Small intestine (tissue), 7 donors: ENCODE measurements around the gene MORN1. TPM values are rescaled to one million over a fixed set of nuclear protein-coding genes. Genes with fewer than 3 reads are reported as not detected.

Experiments
- DNase-seq, 2 donors: peaks; one replicate each; pipeline versions ENCODE4 v3.0.0 to v3.0.0-alpha.2; 2013
- FAIRE-seq: peaks from 2 replicates; lab custom pipeline; 2012; peaks lifted over from hg19 to GRCh38; lab: Jason Lieb, UNC
- H3K27ac ChIP-seq, 3 donors: one replicate each; pipeline ENCODE4 v1.5.1; 2013; ENCODE audit warnings: low read length in 2 of 3, mild to moderate bottlenecking in 2 of 3, control low read depth in 1 of 3, inconsistent platforms in 1 of 3, low read depth in 1 of 3, moderate library complexity in 1 of 3
- H3K27me3 ChIP-seq, 3 donors: one replicate each; pipeline ENCODE4 v1.6.1; 2013; ENCODE audit warnings: low read length in 3 of 3, inconsistent platforms in 1 of 3; ENCODE audit not compliant: control insufficient read depth in 3 of 3, insufficient read depth in 3 of 3
- H3K36me3 ChIP-seq, 3 donors: one replicate each; pipeline ENCODE4 v1.6.1; 2013; ENCODE audit warnings: low read length in 3 of 3, inconsistent platforms in 1 of 3, low read depth in 1 of 3, mild to moderate bottlenecking in 1 of 3, moderate library complexity in 1 of 3; ENCODE audit not compliant: control insufficient read depth in 3 of 3, insufficient read depth in 2 of 3
- H3K4me1 ChIP-seq, 3 donors: one replicate each; pipeline ENCODE4 v1.6.1; 2013; ENCODE audit warnings: low read length in 2 of 3, inconsistent platforms in 1 of 3, low read depth in 1 of 3, mild to moderate bottlenecking in 1 of 3, moderate library complexity in 1 of 3; ENCODE audit not compliant: control insufficient read depth in 3 of 3, insufficient read depth in 2 of 3
- H3K4me3 ChIP-seq, 3 donors: one replicate each; pipeline ENCODE4 v1.5.1; 2013; ENCODE audit warnings: low read length in 3 of 3, control low read depth in 1 of 3, inconsistent platforms in 1 of 3, low read depth in 1 of 3, mild to moderate bottlenecking in 1 of 3, moderate library complexity in 1 of 3
- H3K9me3 ChIP-seq, 2 donors: one replicate each; pipeline ENCODE4 v1.6.1; 2013; ENCODE audit warnings: low read depth in 1 of 2, low read length in 1 of 2; ENCODE audit not compliant: control insufficient read depth in 2 of 2, insufficient read depth in 1 of 2
- WGBS, 3 donors: extraction: QIAGEN DNeasy Blood & Tissue Kit; methylation state at CpG; one replicate each; pipeline ENCODE4 v1.1.7; 2013; 5-methylcytosine and 5-hydroxymethylcytosine counted together
- polyA plus RNA-seq, 4 donors: library from polyadenylated mRNA; stranded (reverse) in 3 of 4; unstranded in 1 of 4; fragments of 200-250 nt in 3 of 4; fragments of 120-200 nt in 1 of 4; gene quantifications; one replicate each; pipeline versions ENCODE4 v1.2.1 to v1.2.3, GENCODE V29; 2013
- donor health status: healthy with polysubstance abuse.
- donor health status: control.
- donor health status: control.
- donor health status: Bipolar disorder and iron deficiency.
- donor health status: healthy.

MORN1 gene
- polyA plus RNA-seq, 4 donors, result 1.1 to 10.6 (median 2.8) TPM

DNA sequence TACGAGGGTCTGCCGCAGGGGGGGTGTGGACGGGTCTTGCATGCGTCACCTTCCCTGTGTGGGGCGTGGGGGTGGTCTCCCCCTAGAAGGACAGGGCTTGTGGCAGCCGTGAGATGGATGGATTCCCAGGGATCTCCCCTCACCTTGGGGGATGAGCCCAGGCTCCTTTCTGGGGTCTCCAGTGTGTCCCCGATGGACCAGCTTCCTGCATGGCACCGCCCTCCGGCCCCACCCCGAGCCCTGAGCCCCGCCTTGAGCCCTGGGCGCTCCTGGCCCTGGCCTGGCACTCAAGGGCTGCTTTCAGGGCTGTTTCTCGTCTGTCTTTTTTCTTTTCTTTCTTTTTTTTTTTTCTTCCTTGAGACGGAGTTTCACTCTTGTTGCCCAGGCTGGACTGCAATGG, 103.7 kb downstream of the MORN1 start:
- H3K4me1 ChIP-seq, result peaks cover 0 to 14% (median 11%) of the 10 kb centered on the region in 3 donors

DNA sequence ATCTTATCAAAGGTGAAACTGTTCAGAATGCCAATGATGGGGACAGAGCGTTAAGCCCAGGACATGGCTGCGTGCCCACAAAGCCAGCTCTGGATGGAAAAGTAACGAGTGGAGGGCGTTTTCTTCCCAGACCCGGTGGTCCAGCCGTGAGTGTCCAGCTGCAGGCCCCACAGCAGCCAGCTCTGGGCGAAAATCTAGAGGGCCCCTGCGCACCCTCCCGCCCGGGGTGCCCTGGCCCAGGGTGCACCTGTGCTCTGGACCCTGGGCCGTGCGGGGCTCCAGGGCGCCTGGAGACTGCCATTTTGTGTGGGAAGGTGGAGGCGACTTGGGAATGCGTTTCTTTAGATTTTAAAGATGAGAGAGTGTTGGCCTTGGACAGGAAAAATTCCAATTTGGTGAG, 104.4 kb downstream of the MORN1 start:
- DNase-seq, result no peak
- H3K27ac ChIP-seq, result no peak overlapping the region

More for the DNA sequence above, 103.7 kb downstream of the MORN1 start:
- FAIRE-seq (no peak), DNase-seq (no peak)
- Histone ChIP-seq H3K27ac (no peak overlapping the region), H3K9me3 (no peaks in the 10 kb centered on the region), H3K4me3 (no peak overlapping the region), H3K36me3 (peaks cover 0 to 62% (median 0%) of the 10 kb centered on the region in 3 donors), H3K27me3 (no peaks in the 10 kb centered on the region)
- WGBS, 3 donors, result 87 to 91% (median 89%) methylated on average over 11 to 14 of the region's 14 CpGs

DNA sequence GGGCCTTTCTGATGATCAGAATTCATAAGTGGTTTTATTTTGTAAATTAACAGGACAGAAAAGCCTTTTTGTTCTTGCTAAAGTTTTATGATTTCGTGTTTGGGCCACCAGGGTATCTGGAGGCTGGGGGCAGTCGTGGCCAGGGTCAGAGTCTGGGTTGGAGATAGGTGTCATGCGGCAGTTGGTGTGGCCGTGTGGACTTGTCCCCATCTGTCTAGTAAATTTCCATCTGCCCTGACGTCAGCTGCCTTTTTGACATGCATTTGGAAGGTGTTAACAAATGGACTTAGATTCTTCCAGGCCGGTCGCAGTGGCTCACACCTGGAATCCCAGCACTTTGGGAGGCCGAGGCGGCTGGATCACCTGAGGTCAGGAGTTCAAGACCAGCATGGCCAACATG, 106.4 kb downstream of the MORN1 start:
- Histone ChIP-seq H3K36me3 (peaks cover 0 to 49% (median 0%) of the 10 kb centered on the region in 3 donors), H3K4me3 (no peak overlapping the region), H3K27ac (no peak overlapping the region), H3K4me1 (peaks cover 0 to 5% (median 3%) of the 10 kb centered on the region in 3 donors), H3K27me3 (no peaks in the 10 kb centered on the region), H3K9me3 (no peaks in the 10 kb centered on the region)
- 90 to 93% (median 91%) methylated on average over 9 of the region's 9 CpGs for WGBS, 3 donors
- DNase-seq (no peak), FAIRE-seq (no peak)

More for the DNA sequence above, 104.4 kb downstream of the MORN1 start:
- no peaks in the 10 kb centered on the region for H3K9me3 ChIP-seq
- peaks cover 0 to 60% (median 0%) of the 10 kb centered on the region in 3 donors for H3K36me3 ChIP-seq
- no peak for FAIRE-seq
- H3K27me3 ChIP-seq, result no peaks in the 10 kb centered on the region
- peaks cover 0 to 14% (median 8%) of the 10 kb centered on the region in 3 donors for H3K4me1 ChIP-seq
- H3K4me3 ChIP-seq, result no peak overlapping the region
- WGBS, 3 donors, result 85 to 88% (median 87%) methylated on average over 15 of the region's 15 CpGs

DNA sequence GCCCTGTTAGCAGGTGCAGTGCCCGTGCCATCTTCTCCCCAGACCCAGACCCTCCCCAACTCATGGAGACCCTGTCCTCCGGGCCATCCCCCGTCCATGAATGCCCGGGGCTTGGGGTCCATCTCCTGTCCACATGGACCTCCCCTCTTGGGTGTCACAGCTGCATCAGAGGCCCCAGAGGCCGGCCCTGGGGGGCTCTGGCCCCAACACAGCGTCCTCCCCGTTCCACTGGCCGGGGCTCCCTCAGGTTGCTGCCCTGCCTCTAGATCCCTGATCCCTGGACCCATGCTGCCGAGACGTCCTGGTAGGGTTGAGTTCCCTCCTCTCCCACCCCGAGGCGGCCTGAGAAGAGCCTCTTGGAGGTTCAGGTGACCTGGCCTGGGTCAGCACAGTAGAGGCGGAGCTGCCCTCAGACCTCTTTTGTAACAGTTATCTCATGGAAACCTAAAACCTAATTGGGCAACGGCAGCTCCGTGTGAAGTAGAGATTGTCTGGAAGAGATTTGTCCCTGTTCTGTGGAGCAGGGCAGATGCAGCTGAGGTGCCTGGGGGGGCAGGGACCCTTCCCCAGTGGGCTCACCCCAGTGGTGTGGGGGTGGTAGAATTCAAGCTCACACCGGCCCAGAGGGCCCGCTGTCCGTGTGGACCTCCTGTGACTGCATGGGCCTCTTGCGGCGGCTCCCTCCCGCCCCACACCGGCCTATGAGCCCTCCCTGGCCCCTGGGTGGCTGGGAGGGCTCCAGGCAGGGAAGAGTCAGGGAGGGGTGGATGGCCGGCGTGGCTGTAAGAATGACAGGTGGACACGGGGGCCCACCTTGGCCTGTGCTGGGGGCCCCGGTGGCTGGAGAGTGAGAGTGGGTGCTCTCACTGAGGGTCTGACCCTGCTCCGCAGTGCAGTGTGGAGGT, 107.1 kb downstream of the MORN1 start:
- Histone ChIP-seq H3K4me1 (peaks cover 0 to 8% (median 5%) of the 10 kb centered on the region in 3 donors), H3K9me3 (no peaks in the 10 kb centered on the region), H3K4me3 (no peak overlapping the region), H3K27me3 (no peaks in the 10 kb centered on the region), H3K27ac (no peak overlapping the region), H3K36me3 (peaks cover 0 to 45% (median 0%) of the 10 kb centered on the region in 3 donors)
- WGBS, 3 donors, result 87 to 95% (median 90%) methylated on average over 24 to 27 of the region's 27 CpGs
- DNase-seq (no peak), FAIRE-seq (no peak)

DNA sequence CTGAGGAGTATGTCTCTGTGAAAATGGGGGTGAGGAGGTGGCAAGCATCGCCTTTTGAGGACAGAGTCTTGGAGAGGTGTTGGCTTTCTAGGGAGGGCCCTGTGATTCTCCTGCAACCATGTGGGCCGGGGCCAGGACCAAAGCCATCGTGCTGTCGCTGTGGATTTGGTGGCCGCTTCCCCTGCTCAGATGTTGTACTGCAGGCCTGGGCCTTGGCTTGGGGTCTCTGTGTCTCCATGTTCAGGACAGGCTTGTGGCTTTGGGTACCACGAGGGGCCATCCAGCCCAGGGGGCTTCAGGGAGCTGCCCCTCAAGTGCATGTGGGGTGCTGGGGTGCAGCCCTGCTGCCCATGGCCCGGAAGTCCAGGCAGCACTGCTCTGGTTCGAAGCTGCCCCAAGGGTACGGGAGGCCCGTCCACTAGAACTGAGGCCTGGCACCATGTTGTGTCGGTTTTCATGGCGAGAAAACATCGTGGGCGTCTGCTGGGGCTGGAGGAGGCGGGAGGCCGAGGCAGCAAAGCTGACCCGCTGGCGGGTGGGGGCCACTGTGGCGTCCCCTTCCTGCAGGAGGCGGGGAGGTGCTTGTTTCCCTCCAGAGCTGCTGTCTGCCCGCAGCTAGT, 107.9 kb downstream of the MORN1 start:
- DNase-seq (no peak), FAIRE-seq (no peak)
- H3K27me3 ChIP-seq, result no peaks in the 10 kb centered on the region
- peaks cover 0 to 43% (median 0%) of the 10 kb centered on the region in 3 donors for H3K36me3 ChIP-seq
- no peak overlapping the region for H3K27ac ChIP-seq
- peaks cover 0 to 15% (median 7%) of the 10 kb centered on the region in 3 donors for H3K4me1 ChIP-seq
- H3K4me3 ChIP-seq, result no peak overlapping the region
- WGBS, 3 donors, result 89 to 92% (median 92%) methylated on average over 21 of the region's 21 CpGs
- H3K9me3 ChIP-seq, result no peaks in the 10 kb centered on the region

- Histone ChIP-seq H3K4me1 (peaks cover 0 to 23% (median 10%) of the 10 kb centered on the region in 3 donors), H3K4me3 (no peak overlapping the region), H3K9me3 (no peaks in the 10 kb centered on the region), H3K36me3 (peaks cover 0 to 50% (median 0%) of the 10 kb centered on the region in 3 donors), H3K27me3 (no peaks in the 10 kb centered on the region), H3K27ac (no peak overlapping the region)
- no peak for FAIRE-seq
- 94 to 96% (median 94%) methylated on average over 29 of the region's 29 CpGs for WGBS, 3 donors
- DNase-seq, result no peak
These were observed 108.6 kb downstream of the MORN1 start for GRCh38 chr1:2282556-2283270.

DNA sequence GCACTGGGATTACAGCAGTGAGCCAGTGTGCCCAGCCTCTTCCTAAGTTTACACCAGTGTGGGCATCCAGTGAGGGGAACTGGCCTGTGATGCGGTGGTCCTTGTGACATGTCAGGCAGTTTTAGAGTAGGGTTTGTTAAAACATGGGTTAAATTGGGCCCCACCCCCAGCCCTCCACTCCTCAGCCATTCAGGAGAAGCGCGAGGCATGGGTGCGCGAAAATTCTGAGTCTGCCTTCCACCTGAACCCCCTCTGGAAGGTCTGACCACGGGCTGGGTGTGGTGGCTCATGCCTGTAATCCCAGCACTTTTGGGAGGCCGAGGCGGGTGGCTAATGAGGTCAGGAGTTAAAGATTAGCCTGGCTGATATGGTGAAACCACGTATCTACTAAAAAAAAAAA, 111.5 kb downstream of the MORN1 start:
- Histone ChIP-seq H3K27me3 (no peaks in the 10 kb centered on the region), H3K4me1 (peaks cover 2 to 51% (median 22%) of the 10 kb centered on the region in 3 donors), H3K36me3 (peaks cover 0 to 52% (median 0%) of the 10 kb centered on the region in 3 donors), H3K9me3 (no peaks in the 10 kb centered on the region), H3K4me3 (no peak overlapping the region), H3K27ac (peak overlapping the region in 2 of 3 donors; percentile 61 to 69)
- DNase-seq, result no peak
- 36 to 53% (median 46%) methylated on average over 9 of the region's 9 CpGs for WGBS, 3 donors
- FAIRE-seq, result no peak

GRCh38 chr1:2279210-2279639, 112.1 kb downstream of the MORN1 start:
- WGBS, 3 donors, result 23 to 67% (median 66%) methylated on average over 13 of the region's 13 CpGs
- H3K9me3 ChIP-seq, result no peaks in the 10 kb centered on the region
- peaks cover 2 to 57% (median 26%) of the 10 kb centered on the region in 3 donors for H3K4me1 ChIP-seq
- peaks cover 0 to 51% (median 0%) of the 10 kb centered on the region in 3 donors for H3K36me3 ChIP-seq
- FAIRE-seq, result no peak
- DNase-seq, result peak in 1 of 2 donors; percentile 82
- H3K27me3 ChIP-seq, result no peaks in the 10 kb centered on the region
- H3K27ac ChIP-seq, result peak overlapping the region; percentile 8 to 74 (median 69)
- no peak overlapping the region for H3K4me3 ChIP-seq
